Glutamatergic neuron (in vitro differentiated cells): ENCODE data around the gene UHRF2. TPM values are rescaled to one million over a fixed set of nuclear protein-coding genes. Genes with fewer than 3 reads are reported as not detected.

ENCODE experiments used
- DNase-seq: peaks from one replicate; pipeline ENCODE4 v3.0.0; 2022
- H3K27ac Mint-ChIP-seq: one replicate; pipeline ENCODE4 v1.8.0; 2020; ENCODE audit warnings: mild to moderate bottlenecking, mixed read lengths, inconsistent platforms; ENCODE audit not compliant: unreplicated experiment
- H3K27me3 Mint-ChIP-seq: one replicate; pipeline ENCODE4 v1.8.0; 2020; ENCODE audit warnings: mild to moderate bottlenecking, moderate library complexity, mixed read lengths, inconsistent platforms; ENCODE audit not compliant: unreplicated experiment
- H3K36me3 Mint-ChIP-seq: one replicate; pipeline ENCODE4 v1.8.0; 2020; ENCODE audit warnings: mild to moderate bottlenecking, mixed read lengths, inconsistent platforms; ENCODE audit not compliant: unreplicated experiment
- H3K4me1 Mint-ChIP-seq: one replicate; pipeline ENCODE4 v1.8.0; 2020; ENCODE audit warnings: mild to moderate bottlenecking, low read depth, mixed read lengths, inconsistent platforms; ENCODE audit not compliant: unreplicated experiment
- H3K4me3 Mint-ChIP-seq: one replicate; pipeline ENCODE4 v1.8.0; 2020; ENCODE audit warnings: mild to moderate bottlenecking, mixed read lengths, inconsistent platforms; ENCODE audit not compliant: unreplicated experiment
- H3K9me3 Mint-ChIP-seq: one replicate; pipeline ENCODE4 v1.8.0; 2020; ENCODE audit warnings: mild to moderate bottlenecking, moderate library complexity, mixed read lengths, inconsistent platforms; ENCODE audit not compliant: unreplicated experiment
- total RNA-seq: library from RNA; stranded (reverse); fragmentation: NEBNext Ultra II Directional; extraction: Animal tissue kit (Norgen Biotek cat#: 25700); gene quantifications from one replicate; pipeline ENCODE4 v1.2.1, GENCODE V29; 2021; ENCODE audit not compliant: unreplicated experiment
- TF ChIP-seq, protein P1 (sequence below): fragments of 200-600 bp; sonication (generic); IDR thresholded peaks from one replicate; pipeline ENCODE4 v1.5.0; 2021; ENCODE audit not compliant: partially characterized antibody, unreplicated experiment

Gene UHRF2
- total RNA-seq, 1 donor from 2014 or later, result 54.2 TPM

DNA sequence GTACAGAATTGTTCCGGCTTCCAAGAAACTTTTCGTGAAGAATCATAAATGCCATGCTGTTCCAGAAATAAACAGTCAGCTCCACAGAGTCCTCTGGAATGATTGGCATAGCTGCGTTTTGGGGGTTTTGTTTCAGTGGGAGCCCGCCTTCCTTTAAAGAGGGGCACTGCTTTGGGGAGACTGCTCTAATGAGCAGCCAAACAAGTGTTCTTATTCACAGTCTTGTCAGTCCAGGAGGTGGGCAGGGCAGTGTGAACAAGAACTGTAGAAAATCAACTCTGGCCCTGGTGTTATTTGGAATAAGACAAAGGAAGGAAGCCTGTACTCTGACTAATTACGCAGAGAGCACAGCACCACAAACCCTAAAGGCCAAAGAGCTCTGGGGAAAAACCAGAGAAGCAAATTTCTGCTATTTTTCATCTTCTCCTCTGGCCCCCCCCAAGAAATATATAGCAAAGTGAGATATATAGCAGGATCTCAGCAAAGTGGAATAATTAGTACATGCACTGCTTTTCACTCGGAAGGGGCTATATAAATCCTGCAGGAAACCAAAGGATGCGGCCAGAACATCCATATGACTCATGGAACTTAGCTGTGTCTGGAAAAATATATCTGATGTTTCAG, 139.6 kb downstream of the UHRF2 start:
- Mint-ChIP-seq H3K36me3 (no peaks in the 10 kb centered on the region), H3K9me3 (peaks cover 3% of the 10 kb centered on the region), H3K27ac (peak overlapping the region; percentile 16), H3K4me3 (no peak overlapping the region), H3K4me1 (peaks cover 17% of the 10 kb centered on the region), H3K27me3 (peaks cover 3% of the 10 kb centered on the region)
- TF ChIP-seq, protein P1, sequence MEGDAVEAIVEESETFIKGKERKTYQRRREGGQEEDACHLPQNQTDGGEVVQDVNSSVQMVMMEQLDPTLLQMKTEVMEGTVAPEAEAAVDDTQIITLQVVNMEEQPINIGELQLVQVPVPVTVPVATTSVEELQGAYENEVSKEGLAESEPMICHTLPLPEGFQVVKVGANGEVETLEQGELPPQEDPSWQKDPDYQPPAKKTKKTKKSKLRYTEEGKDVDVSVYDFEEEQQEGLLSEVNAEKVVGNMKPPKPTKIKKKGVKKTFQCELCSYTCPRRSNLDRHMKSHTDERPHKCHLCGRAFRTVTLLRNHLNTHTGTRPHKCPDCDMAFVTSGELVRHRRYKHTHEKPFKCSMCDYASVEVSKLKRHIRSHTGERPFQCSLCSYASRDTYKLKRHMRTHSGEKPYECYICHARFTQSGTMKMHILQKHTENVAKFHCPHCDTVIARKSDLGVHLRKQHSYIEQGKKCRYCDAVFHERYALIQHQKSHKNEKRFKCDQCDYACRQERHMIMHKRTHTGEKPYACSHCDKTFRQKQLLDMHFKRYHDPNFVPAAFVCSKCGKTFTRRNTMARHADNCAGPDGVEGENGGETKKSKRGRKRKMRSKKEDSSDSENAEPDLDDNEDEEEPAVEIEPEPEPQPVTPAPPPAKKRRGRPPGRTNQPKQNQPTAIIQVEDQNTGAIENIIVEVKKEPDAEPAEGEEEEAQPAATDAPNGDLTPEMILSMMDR, result no peak
- no peak for DNase-seq

DNA sequence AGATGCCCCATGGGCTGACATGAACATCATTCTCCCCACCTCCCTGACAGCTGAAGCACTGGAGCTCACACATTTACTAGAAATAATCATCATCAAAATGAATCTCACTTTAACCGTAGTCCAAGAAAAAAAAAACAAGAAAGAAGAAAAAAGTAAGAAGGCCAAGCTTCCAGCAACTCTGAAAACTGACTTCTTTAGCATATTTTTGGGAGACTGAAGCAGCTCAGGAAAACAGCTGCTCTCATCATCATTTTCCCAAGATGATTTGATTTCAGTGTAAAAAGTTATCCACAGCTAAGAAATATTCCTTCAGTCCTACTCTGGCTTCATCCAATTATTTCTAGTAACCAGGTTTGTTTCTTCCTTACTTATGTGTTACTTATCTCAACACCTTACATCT, 140.9 kb downstream of the UHRF2 start:
- Mint-ChIP-seq H3K27me3 (peaks cover under 1% of the 10 kb centered on the region), H3K4me1 (peaks cover 19% of the 10 kb centered on the region), H3K36me3 (no peaks in the 10 kb centered on the region), H3K27ac (no peak overlapping the region), H3K4me3 (no peak overlapping the region), H3K9me3 (peaks cover 3% of the 10 kb centered on the region)
- no peak for DNase-seq
- TF ChIP-seq, protein P1, result no peak

Other genes with a start within 250 kb of the UHRF2 start
- gene IL33, start 197.4 kb upstream of the UHRF2 start, total RNA-seq, result not detected
- not detected for gene TPD52L3, start 84.8 kb upstream of the UHRF2 start, total RNA-seq
- gene GLDC, start 232.5 kb downstream of the UHRF2 start, total RNA-seq, result 42.9 TPM